HG02642 (cell line): ENCODE results near the gene RAMP1.

Experiments
- ATAC-seq: cut with Tn5 transposase; IDR thresholded peaks from one replicate; pipeline ENCODE4 v1.9.1; 2021; ENCODE audit warnings: mild to moderate bottlenecking; ENCODE audit not compliant: unreplicated experiment, poor library complexity

RAMP1 gene

GRCh38 chr2:237876061-237876526 is 16.7 kb downstream of the RAMP1 start:
- ATAC-seq, result no peak

- no peak for ATAC-seq
These were observed 17.1 kb downstream of the RAMP1 start for GRCh38 chr2:237876532-237876931.

- ATAC-seq, result no peak
These were observed 17.6 kb downstream of the RAMP1 start for GRCh38 chr2:237876951-237877491.

GRCh38 chr2:237877576-237878307 is 18.3 kb downstream of the RAMP1 start:
- no peak for ATAC-seq

GRCh38 chr2:237878321-237879057 is 19.1 kb downstream of the RAMP1 start:
- no peak for ATAC-seq

GRCh38 chr2:237879058-237879430 is 19.6 kb downstream of the RAMP1 start:
- ATAC-seq, result no peak

- ATAC-seq, result no peak
These were observed 20.7 kb downstream of the RAMP1 start for GRCh38 chr2:237879991-237880560.

GRCh38 chr2:237882510-237883481 is 23.4 kb downstream of the RAMP1 start:
- ATAC-seq, result no peak

- ATAC-seq, result no peak
These were observed 24.6 kb downstream of the RAMP1 start for GRCh38 chr2:237883951-237884446.

- no peak for ATAC-seq
These were observed 25.3 kb downstream of the RAMP1 start for GRCh38 chr2:237884681-237885080.

GRCh38 chr2:237885111-237885930 is 25.9 kb downstream of the RAMP1 start:
- no peak for ATAC-seq

GRCh38 chr2:237885931-237886684 is 26.7 kb downstream of the RAMP1 start:
- no peak for ATAC-seq

- ATAC-seq, result no peak
These were observed 27.5 kb downstream of the RAMP1 start for GRCh38 chr2:237886685-237887481.

- no peak for ATAC-seq
These were observed 29.0 kb downstream of the RAMP1 start for GRCh38 chr2:237888389-237888788.

- ATAC-seq, result no peak
These were observed 29.6 kb downstream of the RAMP1 start for GRCh38 chr2:237889016-237889415.

GRCh38 chr2:237889811-237890210 is 30.4 kb downstream of the RAMP1 start:
- no peak for ATAC-seq

- ATAC-seq, result no peak
These were observed 33.1 kb downstream of the RAMP1 start for GRCh38 chr2:237892478-237892877.
